Measurements from ENCODE around the gene ETS1.
A peak's percentile ranks its signal among the peaks of the same experiment; 100 is the strongest.

Gene ETS1

DNA sequence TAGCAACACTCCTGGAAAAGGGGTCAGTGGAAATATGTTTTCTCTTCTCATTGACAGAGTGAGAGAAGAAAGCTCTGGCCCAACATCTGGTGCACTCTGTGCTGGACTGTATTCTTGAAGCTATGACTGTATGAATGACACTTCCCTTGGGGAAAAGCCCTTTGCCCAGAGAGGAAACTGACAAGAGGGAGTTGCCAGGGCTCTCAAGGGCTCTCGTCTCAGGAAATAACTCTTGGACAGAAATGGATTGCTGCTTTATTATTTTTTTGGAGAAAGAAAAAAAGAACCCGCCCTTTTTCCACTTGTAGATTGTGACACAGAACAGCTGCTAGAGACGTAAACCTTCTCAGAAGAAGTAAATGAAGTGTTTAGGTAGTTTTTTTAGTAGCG, 11.4 kb downstream of the ETS1 start:
- no peak overlapping the region for H3K4me3 ChIP-seq (ENCODE audit: low read length)
- no peaks in the 10 kb centered on the region for H3K79me2 ChIP-seq (ENCODE audit: low read length)
- TF ChIP-seq EZH2phosphoT487 (IDR thresholded peaks at IDR 0.05; ENCODE audit: low read length) (no peak), EZH2 (optimal IDR thresholded peaks at IDR 0.05; ENCODE audit: low read depth, low read length) (no peak)
- TF ChIP-seq, protein P1, sequence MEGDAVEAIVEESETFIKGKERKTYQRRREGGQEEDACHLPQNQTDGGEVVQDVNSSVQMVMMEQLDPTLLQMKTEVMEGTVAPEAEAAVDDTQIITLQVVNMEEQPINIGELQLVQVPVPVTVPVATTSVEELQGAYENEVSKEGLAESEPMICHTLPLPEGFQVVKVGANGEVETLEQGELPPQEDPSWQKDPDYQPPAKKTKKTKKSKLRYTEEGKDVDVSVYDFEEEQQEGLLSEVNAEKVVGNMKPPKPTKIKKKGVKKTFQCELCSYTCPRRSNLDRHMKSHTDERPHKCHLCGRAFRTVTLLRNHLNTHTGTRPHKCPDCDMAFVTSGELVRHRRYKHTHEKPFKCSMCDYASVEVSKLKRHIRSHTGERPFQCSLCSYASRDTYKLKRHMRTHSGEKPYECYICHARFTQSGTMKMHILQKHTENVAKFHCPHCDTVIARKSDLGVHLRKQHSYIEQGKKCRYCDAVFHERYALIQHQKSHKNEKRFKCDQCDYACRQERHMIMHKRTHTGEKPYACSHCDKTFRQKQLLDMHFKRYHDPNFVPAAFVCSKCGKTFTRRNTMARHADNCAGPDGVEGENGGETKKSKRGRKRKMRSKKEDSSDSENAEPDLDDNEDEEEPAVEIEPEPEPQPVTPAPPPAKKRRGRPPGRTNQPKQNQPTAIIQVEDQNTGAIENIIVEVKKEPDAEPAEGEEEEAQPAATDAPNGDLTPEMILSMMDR (IDR thresholded peaks at IDR 0.05; ENCODE audit: low read length) = no peak
- no peaks in the 10 kb centered on the region for H3F3A ChIP-seq (ENCODE audit: insufficient read depth, low read length)
- no peaks in the 10 kb centered on the region for H3K36me3 ChIP-seq (replicated peaks; ENCODE audit: insufficient read depth, low read length)
- no peaks in the 10 kb centered on the region for H4K20me1 ChIP-seq (ENCODE audit: insufficient read depth, low read length)
- peaks cover 7% of the 10 kb centered on the region; the same call in 1 of the 2 replicates for H3K4me1 ChIP-seq (ENCODE audit: low read length)
- H3K27me3 ChIP-seq (replicated peaks; ENCODE audit: insufficient read depth, low read length) = no peaks in the 10 kb centered on the region
- DNase-seq = no peak
- H2AFZ ChIP-seq (ENCODE audit: low read length) = no peak overlapping the region
- no peak overlapping the region for H3K9ac ChIP-seq (ENCODE audit: low read length)
- H3K9me3 ChIP-seq (replicated peaks; ENCODE audit: insufficient read depth, low read length) = no peaks in the 10 kb centered on the region
- H3K4me2 ChIP-seq (ENCODE audit: low read depth, low read length) = no peak overlapping the region
- no peaks in the 10 kb centered on the region for H3K9me2 ChIP-seq (replicated peaks; ENCODE audit: insufficient read depth, low read length)
- peak overlapping the region; percentile 9; the same call in 1 of the 2 replicates for H3K27ac ChIP-seq (ENCODE audit: low read length)

DNA sequence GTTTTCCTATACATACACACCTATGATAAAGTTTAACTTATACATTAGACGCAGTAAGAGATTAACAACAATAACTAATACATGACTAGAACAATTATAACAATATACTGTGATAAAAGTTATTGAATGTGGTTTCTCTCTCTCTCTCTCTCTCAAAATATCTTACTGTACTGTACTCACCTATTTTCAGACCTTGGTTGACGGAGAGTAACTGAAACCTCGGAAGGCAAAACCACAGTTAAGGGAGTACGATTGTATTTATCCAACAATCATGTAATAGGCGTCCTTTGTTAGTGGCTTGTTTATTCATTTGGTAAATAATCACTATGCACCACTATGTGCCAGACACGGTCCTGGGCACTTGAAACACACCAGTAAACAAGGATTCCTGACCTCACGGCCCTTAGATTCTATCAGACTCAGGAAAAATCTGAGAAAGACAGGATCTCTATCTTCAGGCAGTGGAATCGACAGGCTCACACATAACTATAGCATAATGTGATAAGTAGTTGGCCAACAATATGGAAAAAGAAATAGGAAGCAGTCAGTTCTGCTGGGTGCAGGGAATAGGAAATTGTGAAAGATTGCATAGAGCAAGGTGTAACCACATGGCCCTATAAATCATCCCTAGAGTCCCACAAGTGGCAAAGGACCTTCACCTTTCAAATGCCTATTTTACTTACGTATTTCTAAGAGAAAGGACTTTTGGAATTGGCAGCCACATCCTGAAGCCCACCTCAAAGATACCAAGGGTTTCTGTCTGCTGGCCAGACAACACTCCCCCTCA, 12.0 kb downstream of the ETS1 start:
- H3K9me3 ChIP-seq (replicated peaks; ENCODE audit: insufficient read depth, low read length) = no peaks in the 10 kb centered on the region
- H3K27me3 ChIP-seq (replicated peaks; ENCODE audit: insufficient read depth, low read length) = no peaks in the 10 kb centered on the region
- DNase-seq = peak; percentile 36
- 0 out of 2 replicates have a peak overlapping the region, but pooled peaks have one; percentile 2 for H3K4me2 ChIP-seq (ENCODE audit: low read depth, low read length)
- H3K79me2 ChIP-seq (ENCODE audit: low read length) = no peaks in the 10 kb centered on the region
- no peak overlapping the region for H2AFZ ChIP-seq (ENCODE audit: low read length)
- H3K36me3 ChIP-seq (replicated peaks; ENCODE audit: insufficient read depth, low read length) = no peaks in the 10 kb centered on the region
- no peaks in the 10 kb centered on the region for H3K9me2 ChIP-seq (replicated peaks; ENCODE audit: insufficient read depth, low read length)
- H3K4me1 ChIP-seq (ENCODE audit: low read length) = peaks cover 7% of the 10 kb centered on the region; the same call in 1 of the 2 replicates
- peak overlapping the region; percentile 9; the same call in 1 of the 2 replicates for H3K27ac ChIP-seq (ENCODE audit: low read length)
- no peak overlapping the region for H3K4me3 ChIP-seq (ENCODE audit: low read length)
- H4K20me1 ChIP-seq (ENCODE audit: insufficient read depth, low read length) = no peaks in the 10 kb centered on the region
- H3F3A ChIP-seq (ENCODE audit: insufficient read depth, low read length) = no peaks in the 10 kb centered on the region
- TF ChIP-seq EZH2 (optimal IDR thresholded peaks at IDR 0.05; ENCODE audit: low read depth, low read length) (no peak), EZH2phosphoT487 (IDR thresholded peaks at IDR 0.05; ENCODE audit: low read length) (no peak)
- TF ChIP-seq, protein P1 (IDR thresholded peaks at IDR 0.05; ENCODE audit: low read length) = no peak
- H3K9ac ChIP-seq (ENCODE audit: low read length) = no peak overlapping the region

DNA sequence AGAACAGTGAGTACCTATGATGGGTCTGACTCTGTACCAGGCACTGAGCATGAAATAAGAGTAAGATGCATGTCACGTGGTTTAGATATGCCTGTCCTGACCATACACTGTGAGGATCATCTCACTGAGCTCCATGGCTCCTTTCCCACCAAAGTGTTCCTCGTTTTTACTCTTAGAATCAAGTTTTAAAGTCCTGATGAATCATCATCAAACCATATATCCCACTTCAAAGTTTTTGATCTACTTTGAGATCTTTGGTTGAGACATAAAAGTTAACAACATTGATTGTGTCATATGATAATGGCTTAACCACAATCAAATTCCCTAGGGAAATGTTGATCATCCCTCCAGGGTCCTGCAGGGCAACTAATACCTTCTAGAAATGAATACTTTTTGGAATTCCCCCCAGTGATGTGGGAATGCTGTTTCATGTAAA, 12.8 kb downstream of the ETS1 start:
- Histone ChIP-seq H4K20me1 (ENCODE audit: insufficient read depth, low read length) (no peaks in the 10 kb centered on the region), H3F3A (ENCODE audit: insufficient read depth, low read length) (no peaks in the 10 kb centered on the region), H2AFZ (ENCODE audit: low read length) (no peak overlapping the region), H3K4me3 (ENCODE audit: low read length) (no peak overlapping the region), H3K9ac (ENCODE audit: low read length) (no peak overlapping the region), H3K27ac (ENCODE audit: low read length) (no peak overlapping the region), H3K9me3 (replicated peaks; ENCODE audit: insufficient read depth, low read length) (no peaks in the 10 kb centered on the region), H3K27me3 (replicated peaks; ENCODE audit: insufficient read depth, low read length) (no peaks in the 10 kb centered on the region), H3K4me2 (ENCODE audit: low read depth, low read length) (0 out of 2 replicates have a peak overlapping the region, but pooled peaks have one; percentile 2), H3K36me3 (replicated peaks; ENCODE audit: insufficient read depth, low read length) (no peaks in the 10 kb centered on the region), H3K4me1 (ENCODE audit: low read length) (peaks cover 7% of the 10 kb centered on the region; the same call in 1 of the 2 replicates), H3K9me2 (replicated peaks; ENCODE audit: insufficient read depth, low read length) (no peaks in the 10 kb centered on the region), H3K79me2 (ENCODE audit: low read length) (no peaks in the 10 kb centered on the region)
- DNase-seq = no peak
- no peak for TF ChIP-seq EZH2 (optimal IDR thresholded peaks at IDR 0.05; ENCODE audit: low read depth, low read length)
- no peak for TF ChIP-seq EZH2phosphoT487 (IDR thresholded peaks at IDR 0.05; ENCODE audit: low read length)
- TF ChIP-seq, protein P1 (IDR thresholded peaks at IDR 0.05; ENCODE audit: low read length) = no peak

Measured in MM.1S (cell line).